Measurements from ENCODE around the gene TTLL9.

DNA sequence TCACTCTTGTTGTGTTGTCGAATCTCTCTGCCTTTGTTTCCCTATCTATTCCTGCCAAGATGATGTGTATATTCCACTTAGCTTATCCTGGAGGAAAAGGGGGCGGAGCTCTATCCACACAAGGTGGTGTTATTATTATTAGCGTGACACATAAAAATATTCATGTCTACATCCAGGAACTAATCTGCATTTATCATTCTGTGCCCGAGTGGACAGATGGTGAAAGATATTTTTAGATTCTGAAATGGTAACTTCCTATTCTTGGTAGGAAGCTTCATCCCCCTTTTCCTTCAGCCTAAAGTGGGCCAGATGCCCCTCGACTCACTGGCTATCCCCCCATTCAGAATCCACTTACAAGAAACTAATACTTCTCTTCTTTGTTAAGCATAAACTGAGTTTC is 99.6 kb downstream of the TTLL9 start:
- TF ChIP-seq EZH2 (IDR thresholded peaks at IDR 0.05; ENCODE audit: borderline replicate concordance, control insufficient read depth, low read depth, low read length), result no peak
- TF ChIP-seq, protein P1, sequence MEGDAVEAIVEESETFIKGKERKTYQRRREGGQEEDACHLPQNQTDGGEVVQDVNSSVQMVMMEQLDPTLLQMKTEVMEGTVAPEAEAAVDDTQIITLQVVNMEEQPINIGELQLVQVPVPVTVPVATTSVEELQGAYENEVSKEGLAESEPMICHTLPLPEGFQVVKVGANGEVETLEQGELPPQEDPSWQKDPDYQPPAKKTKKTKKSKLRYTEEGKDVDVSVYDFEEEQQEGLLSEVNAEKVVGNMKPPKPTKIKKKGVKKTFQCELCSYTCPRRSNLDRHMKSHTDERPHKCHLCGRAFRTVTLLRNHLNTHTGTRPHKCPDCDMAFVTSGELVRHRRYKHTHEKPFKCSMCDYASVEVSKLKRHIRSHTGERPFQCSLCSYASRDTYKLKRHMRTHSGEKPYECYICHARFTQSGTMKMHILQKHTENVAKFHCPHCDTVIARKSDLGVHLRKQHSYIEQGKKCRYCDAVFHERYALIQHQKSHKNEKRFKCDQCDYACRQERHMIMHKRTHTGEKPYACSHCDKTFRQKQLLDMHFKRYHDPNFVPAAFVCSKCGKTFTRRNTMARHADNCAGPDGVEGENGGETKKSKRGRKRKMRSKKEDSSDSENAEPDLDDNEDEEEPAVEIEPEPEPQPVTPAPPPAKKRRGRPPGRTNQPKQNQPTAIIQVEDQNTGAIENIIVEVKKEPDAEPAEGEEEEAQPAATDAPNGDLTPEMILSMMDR (IDR thresholded peaks at IDR 0.05 in 2 of 3, conservative IDR thresholded peaks at IDR 0.05 in 1 of 3; ENCODE audit: control insufficient read depth in 2 of 3, extremely low read depth in 1 of 3, insufficient read depth in 1 of 3, low read depth in 3 of 3, low read length in 3 of 3), result no peak
- TF ChIP-seq HDAC2 (IDR thresholded peaks at IDR 0.05), result no peak
- no peak for TF ChIP-seq TARDBP (IDR thresholded peaks at IDR 0.05; ENCODE audit: borderline replicate concordance)
- no peak for TF ChIP-seq POLR2A (IDR thresholded peaks at IDR 0.05; ENCODE audit: low read depth, low read length)
- no peak for TF ChIP-seq TAF1 (IDR thresholded peaks at IDR 0.05; ENCODE audit: borderline replicate concordance, low read depth, low read length)
- no peak for TF ChIP-seq MXI1 (IDR thresholded peaks at IDR 0.05; ENCODE audit: low read depth, low read length)
- TF ChIP-seq EP300 (IDR thresholded peaks at IDR 0.05; ENCODE audit: borderline replicate concordance in 1 of 2, control insufficient read depth in 1 of 2, low read depth in 2 of 2, low read length in 2 of 2), result no peak
- TF ChIP-seq, protein P2, sequence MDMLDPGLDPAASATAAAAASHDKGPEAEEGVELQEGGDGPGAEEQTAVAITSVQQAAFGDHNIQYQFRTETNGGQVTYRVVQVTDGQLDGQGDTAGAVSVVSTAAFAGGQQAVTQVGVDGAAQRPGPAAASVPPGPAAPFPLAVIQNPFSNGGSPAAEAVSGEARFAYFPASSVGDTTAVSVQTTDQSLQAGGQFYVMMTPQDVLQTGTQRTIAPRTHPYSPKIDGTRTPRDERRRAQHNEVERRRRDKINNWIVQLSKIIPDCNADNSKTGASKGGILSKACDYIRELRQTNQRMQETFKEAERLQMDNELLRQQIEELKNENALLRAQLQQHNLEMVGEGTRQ (IDR thresholded peaks at IDR 0.05; ENCODE audit: borderline replicate concordance, low read depth, low read length), result no peak
